ENCODE measurements around the gene C3orf49.

DNA sequence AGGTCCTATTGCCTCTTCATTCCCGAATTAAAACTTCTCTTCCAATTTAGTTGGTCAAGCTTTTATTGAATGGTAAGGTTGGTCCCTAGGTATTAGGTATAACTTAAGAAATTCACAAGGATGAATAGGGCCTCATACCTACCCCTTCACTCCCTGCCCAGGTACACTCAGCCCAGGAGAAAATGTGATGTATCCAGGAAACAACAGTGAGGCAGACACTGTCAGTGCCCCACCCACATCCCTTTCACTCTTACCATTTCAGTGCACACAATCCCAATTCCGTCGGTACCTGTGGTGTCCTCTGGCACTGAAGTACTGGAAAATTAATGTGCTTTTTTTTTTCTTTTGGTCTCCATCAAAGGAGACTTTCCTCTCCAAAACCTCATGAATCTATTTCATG is 10.5 kb upstream of the C3orf49 start:
- TF ChIP-seq, protein P1, sequence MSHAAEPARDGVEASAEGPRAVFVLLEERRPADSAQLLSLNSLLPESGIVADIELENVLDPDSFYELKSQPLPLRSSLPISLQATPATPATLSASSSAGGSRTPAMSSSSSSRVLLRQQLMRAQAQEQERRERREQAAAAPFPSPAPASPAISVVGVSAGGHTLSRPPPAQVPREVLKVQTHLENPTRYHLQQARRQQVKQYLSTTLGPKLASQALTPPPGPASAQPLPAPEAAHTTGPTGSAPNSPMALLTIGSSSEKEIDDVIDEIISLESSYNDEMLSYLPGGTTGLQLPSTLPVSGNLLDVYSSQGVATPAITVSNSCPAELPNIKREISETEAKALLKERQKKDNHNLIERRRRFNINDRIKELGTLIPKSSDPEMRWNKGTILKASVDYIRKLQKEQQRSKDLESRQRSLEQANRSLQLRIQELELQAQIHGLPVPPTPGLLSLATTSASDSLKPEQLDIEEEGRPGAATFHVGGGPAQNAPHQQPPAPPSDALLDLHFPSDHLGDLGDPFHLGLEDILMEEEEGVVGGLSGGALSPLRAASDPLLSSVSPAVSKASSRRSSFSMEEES (CRISPR knock-in tag; IDR thresholded peaks at IDR 0.05): no peak
- no peak for TF ChIP-seq ZNF165 (CRISPR knock-in tag; IDR thresholded peaks at IDR 0.05; ENCODE audit: borderline replicate concordance)
- no peak for TF ChIP-seq ZNF146 (CRISPR knock-in tag; IDR thresholded peaks at IDR 0.05; ENCODE audit: unreplicated experiment)
- TF ChIP-seq KAT2B (IDR thresholded peaks at IDR 0.05; ENCODE audit: low read depth, low read length): no peak
- TF ChIP-seq SAP30 (IDR thresholded peaks at IDR 0.05; ENCODE audit: borderline replicate concordance, insufficient read depth, low read depth, low read length, poor library complexity, severe bottlenecking): no peak
- no peak for TF ChIP-seq EZH2 (IDR thresholded peaks at IDR 0.05; ENCODE audit: borderline replicate concordance, low read depth, low read length)
- TF ChIP-seq, protein P2, sequence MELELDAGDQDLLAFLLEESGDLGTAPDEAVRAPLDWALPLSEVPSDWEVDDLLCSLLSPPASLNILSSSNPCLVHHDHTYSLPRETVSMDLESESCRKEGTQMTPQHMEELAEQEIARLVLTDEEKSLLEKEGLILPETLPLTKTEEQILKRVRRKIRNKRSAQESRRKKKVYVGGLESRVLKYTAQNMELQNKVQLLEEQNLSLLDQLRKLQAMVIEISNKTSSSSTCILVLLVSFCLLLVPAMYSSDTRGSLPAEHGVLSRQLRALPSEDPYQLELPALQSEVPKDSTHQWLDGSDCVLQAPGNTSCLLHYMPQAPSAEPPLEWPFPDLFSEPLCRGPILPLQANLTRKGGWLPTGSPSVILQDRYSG (tag; conservative IDR thresholded peaks at IDR 0.05; ENCODE audit: low read depth): no peak
- no peak for TF ChIP-seq RBM14 (IDR thresholded peaks at IDR 0.05; ENCODE audit: borderline replicate concordance, insufficient read depth, low read depth, low read length)
- no peak for TF ChIP-seq KDM5B (IDR thresholded peaks at IDR 0.05; ENCODE audit: insufficient replicate concordance, low read depth, low read length)
- TF ChIP-seq, protein P3, sequence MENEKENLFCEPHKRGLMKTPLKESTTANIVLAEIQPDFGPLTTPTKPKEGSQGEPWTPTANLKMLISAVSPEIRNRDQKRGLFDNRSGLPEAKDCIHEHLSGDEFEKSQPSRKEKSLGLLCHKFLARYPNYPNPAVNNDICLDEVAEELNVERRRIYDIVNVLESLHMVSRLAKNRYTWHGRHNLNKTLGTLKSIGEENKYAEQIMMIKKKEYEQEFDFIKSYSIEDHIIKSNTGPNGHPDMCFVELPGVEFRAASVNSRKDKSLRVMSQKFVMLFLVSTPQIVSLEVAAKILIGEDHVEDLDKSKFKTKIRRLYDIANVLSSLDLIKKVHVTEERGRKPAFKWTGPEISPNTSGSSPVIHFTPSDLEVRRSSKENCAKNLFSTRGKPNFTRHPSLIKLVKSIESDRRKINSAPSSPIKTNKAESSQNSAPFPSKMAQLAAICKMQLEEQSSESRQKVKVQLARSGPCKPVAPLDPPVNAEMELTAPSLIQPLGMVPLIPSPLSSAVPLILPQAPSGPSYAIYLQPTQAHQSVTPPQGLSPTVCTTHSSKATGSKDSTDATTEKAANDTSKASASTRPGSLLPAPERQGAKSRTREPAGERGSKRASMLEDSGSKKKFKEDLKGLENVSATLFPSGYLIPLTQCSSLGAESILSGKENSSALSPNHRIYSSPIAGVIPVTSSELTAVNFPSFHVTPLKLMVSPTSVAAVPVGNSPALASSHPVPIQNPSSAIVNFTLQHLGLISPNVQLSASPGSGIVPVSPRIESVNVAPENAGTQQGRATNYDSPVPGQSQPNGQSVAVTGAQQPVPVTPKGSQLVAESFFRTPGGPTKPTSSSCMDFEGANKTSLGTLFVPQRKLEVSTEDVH (IDR thresholded peaks at IDR 0.05; ENCODE audit: low read depth, partially characterized antibody): no peak
- no peak for TF ChIP-seq ZNF57 (CRISPR knock-in tag; IDR thresholded peaks at IDR 0.05)
- TF ChIP-seq POLR2A (conservative IDR thresholded peaks at IDR 0.05): no peak
- no peak for TF ChIP-seq TEAD1 (CRISPR knock-in tag; IDR thresholded peaks at IDR 0.05)
- no peak for TF ChIP-seq SIX5 (IDR thresholded peaks at IDR 0.05; ENCODE audit: borderline replicate concordance in 1 of 2, insufficient read depth in 1 of 2, low read depth in 1 of 2, low read length in 2 of 2)

Data from K562 (cell line).